ENCODE data around the gene PGLYRP1. TPM values are rescaled to one million over a fixed set of nuclear protein-coding genes. Genes with fewer than 3 reads are reported as not detected.

The PGLYRP1 gene
- total RNA-seq, 1 donor from 2014 or later = 0.54 TPM

DNA sequence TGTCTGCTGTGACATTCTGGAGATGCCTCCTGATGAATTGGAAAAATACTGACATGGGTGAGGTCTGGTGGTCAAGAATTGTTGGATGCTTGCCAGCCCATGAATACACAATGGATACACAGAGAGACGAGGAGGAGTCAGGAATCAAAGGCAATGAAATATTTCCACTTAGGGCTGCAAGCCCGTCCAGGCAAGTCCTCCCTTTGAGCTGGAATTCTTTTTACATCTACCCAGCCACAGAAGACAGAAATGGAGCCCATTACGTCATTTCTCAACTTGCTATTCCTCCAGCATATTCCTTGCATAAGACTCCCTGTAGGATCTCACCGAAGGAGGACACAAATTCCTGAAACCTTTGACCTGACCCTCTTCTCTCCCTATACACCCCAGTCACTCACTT lies 33.7 kb upstream of the PGLYRP1 start:
- Mint-ChIP-seq H3K9me3 (ENCODE audit: unreplicated experiment) (peaks cover 8% of the 10 kb centered on the region), H3K4me3 (ENCODE audit: unreplicated experiment) (no peak overlapping the region), H3K36me3 (ENCODE audit: low read depth, unreplicated experiment) (no peaks in the 10 kb centered on the region), H3K27me3 (ENCODE audit: unreplicated experiment) (no peaks in the 10 kb centered on the region), H3K27ac (ENCODE audit: unreplicated experiment) (no peak overlapping the region), H3K4me1 (ENCODE audit: unreplicated experiment) (no peaks in the 10 kb centered on the region)
- no peak for DNase-seq (ENCODE audit: low spot score)
- no peak for TF ChIP-seq CTCF (IDR thresholded peaks at IDR 0.05; ENCODE audit: unreplicated experiment)

GRCh38 chr19:46052896-46053295 lies 30.0 kb upstream of the PGLYRP1 start:
- Mint-ChIP-seq H3K9me3 (ENCODE audit: unreplicated experiment) (peaks cover 3% of the 10 kb centered on the region), H3K27ac (ENCODE audit: unreplicated experiment) (no peak overlapping the region), H3K36me3 (ENCODE audit: low read depth, unreplicated experiment) (no peaks in the 10 kb centered on the region), H3K4me1 (ENCODE audit: unreplicated experiment) (no peaks in the 10 kb centered on the region), H3K27me3 (ENCODE audit: unreplicated experiment) (no peaks in the 10 kb centered on the region), H3K4me3 (ENCODE audit: unreplicated experiment) (no peak overlapping the region)
- no peak for DNase-seq (ENCODE audit: low spot score)
- TF ChIP-seq CTCF (IDR thresholded peaks at IDR 0.05; ENCODE audit: unreplicated experiment) = no peak

DNA sequence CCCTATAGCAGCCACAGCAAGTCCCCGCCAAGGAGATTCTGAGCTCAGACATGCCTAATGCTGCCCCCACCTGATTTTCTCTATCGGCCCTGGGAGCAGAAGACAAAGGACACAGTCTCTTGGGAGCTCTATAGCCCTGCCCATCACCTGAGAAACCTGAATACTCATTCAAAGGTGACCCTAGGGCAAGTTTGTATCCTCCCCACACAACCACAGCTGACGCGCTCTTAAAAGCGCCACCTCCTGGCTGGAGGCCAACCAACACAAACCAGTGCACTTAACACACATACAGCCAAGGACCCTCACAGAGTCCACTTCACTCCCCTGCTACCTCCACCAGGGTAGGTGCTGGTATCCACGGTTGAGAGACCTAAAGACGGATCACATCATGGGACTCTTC lies 26.7 kb upstream of the PGLYRP1 start:
- no peak for DNase-seq (ENCODE audit: low spot score)
- no peaks in the 10 kb centered on the region for H3K4me1 Mint-ChIP-seq (ENCODE audit: unreplicated experiment)
- H3K36me3 Mint-ChIP-seq (ENCODE audit: low read depth, unreplicated experiment) = no peaks in the 10 kb centered on the region
- H3K9me3 Mint-ChIP-seq (ENCODE audit: unreplicated experiment) = peaks cover 3% of the 10 kb centered on the region
- no peaks in the 10 kb centered on the region for H3K27me3 Mint-ChIP-seq (ENCODE audit: unreplicated experiment)
- H3K27ac Mint-ChIP-seq (ENCODE audit: unreplicated experiment) = no peak overlapping the region
- no peak overlapping the region for H3K4me3 Mint-ChIP-seq (ENCODE audit: unreplicated experiment)
- no peak for TF ChIP-seq CTCF (IDR thresholded peaks at IDR 0.05; ENCODE audit: unreplicated experiment)

GRCh38 chr19:46043519-46043918 lies 20.7 kb upstream of the PGLYRP1 start:
- Mint-ChIP-seq H3K27ac (ENCODE audit: unreplicated experiment) (no peak overlapping the region), H3K36me3 (ENCODE audit: low read depth, unreplicated experiment) (peaks cover 9% of the 10 kb centered on the region), H3K4me3 (ENCODE audit: unreplicated experiment) (no peak overlapping the region), H3K27me3 (ENCODE audit: unreplicated experiment) (peaks cover 7% of the 10 kb centered on the region), H3K9me3 (ENCODE audit: unreplicated experiment) (no peaks in the 10 kb centered on the region), H3K4me1 (ENCODE audit: unreplicated experiment) (no peaks in the 10 kb centered on the region)
- TF ChIP-seq CTCF (IDR thresholded peaks at IDR 0.05; ENCODE audit: unreplicated experiment) = no peak
- no peak for DNase-seq (ENCODE audit: low spot score)

DNA sequence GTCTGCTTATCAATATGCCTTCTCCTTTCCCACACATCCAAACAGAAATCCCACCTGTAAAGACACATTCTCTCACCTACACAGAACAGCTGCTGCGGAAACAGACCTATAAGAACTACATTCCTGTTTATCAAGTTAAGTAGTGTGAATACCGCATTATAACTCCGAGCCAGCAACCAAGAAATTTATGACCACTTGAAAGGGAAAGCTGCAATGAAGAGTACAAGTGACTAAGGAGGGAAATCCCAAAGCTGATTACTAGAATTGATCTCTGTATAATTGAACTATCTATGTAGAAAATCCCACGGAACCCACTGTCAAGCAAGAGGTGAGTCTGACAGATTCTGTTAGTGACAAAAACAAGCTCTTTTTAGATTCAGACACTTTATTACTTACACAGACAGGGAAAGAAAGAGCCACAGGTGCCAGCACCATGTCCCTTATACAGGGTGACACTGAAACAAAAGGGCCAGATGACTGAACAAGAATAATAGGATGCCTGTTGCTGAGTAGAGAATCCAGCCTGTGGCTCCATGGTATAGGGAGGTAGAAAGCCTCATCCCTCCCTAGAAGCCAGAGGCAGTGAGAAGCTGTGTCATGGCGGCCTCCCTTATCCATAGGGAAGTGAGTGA lies 19.5 kb upstream of the PGLYRP1 start:
- H3K27me3 Mint-ChIP-seq (ENCODE audit: unreplicated experiment) = peaks cover 7% of the 10 kb centered on the region
- H3K9me3 Mint-ChIP-seq (ENCODE audit: unreplicated experiment) = no peaks in the 10 kb centered on the region
- TF ChIP-seq CTCF (IDR thresholded peaks at IDR 0.05; ENCODE audit: unreplicated experiment) = no peak
- H3K27ac Mint-ChIP-seq (ENCODE audit: unreplicated experiment) = no peak overlapping the region
- DNase-seq (ENCODE audit: low spot score) = no peak
- H3K4me1 Mint-ChIP-seq (ENCODE audit: unreplicated experiment) = no peaks in the 10 kb centered on the region
- H3K36me3 Mint-ChIP-seq (ENCODE audit: low read depth, unreplicated experiment) = peaks cover 9% of the 10 kb centered on the region
- no peak overlapping the region for H3K4me3 Mint-ChIP-seq (ENCODE audit: unreplicated experiment)

Measured in endothelial cell (in vitro differentiated cells).